ACC112 (cell line): ENCODE measurements around the gene GGTLC2.
"Not testable (repeated sequence)": the region's sequence is repeated elsewhere in the genome, so short reads cannot be mapped to it uniquely, and the experiment has no call there.

Experiments used
- H2AFZ ChIP-seq: fragments of 200-600 bp; sonication (generic); one replicate; pipeline ENCODE4 v1.6.0; 2017; ENCODE audit warnings: antibody characterized with exemption, low read length; ENCODE audit not compliant: unreplicated experiment
- H3K27ac ChIP-seq: fragments of 200-600 bp; sonication (generic); 2 replicates; pipeline ENCODE4 v1.5.1; 2014; ENCODE audit warnings: low read depth, mild to moderate bottlenecking, antibody characterized with exemption, low read length, moderate library complexity
- H3K27me3 ChIP-seq: fragments of 200-600 bp; sonication (generic); 2 replicates; pipeline ENCODE4 v1.6.1; 2014; ENCODE audit warnings: mild to moderate bottlenecking, antibody characterized with exemption, low read length, moderate library complexity, mixed read lengths; ENCODE audit not compliant: insufficient read depth
- H3K36me3 ChIP-seq: fragments of 200-600 bp; sonication (generic); 2 replicates; pipeline ENCODE4 v1.6.1; 2016; ENCODE audit warnings: mild to moderate bottlenecking, antibody characterized with exemption, low read length, moderate library complexity, mixed read lengths; ENCODE audit not compliant: insufficient read depth
- H3K4me1 ChIP-seq: fragments of 200-600 bp; sonication (generic); one replicate; pipeline ENCODE4 v1.6.1; 2016; ENCODE audit warnings: low read length, mixed read lengths; ENCODE audit not compliant: insufficient read depth, unreplicated experiment, control insufficient read depth
- H3K4me3 ChIP-seq: fragments of 200-600 bp; sonication (generic); 2 replicates; pipeline ENCODE4 v1.5.1; 2014; ENCODE audit warnings: mild to moderate bottlenecking, low read depth, low read length
- H3K79me2 ChIP-seq: fragments of 200-600 bp; sonication (generic); one replicate; pipeline ENCODE4 v1.6.0; 2016; ENCODE audit warnings: low read length; ENCODE audit not compliant: control insufficient read depth, unreplicated experiment, insufficient read depth

Gene GGTLC2

DNA sequence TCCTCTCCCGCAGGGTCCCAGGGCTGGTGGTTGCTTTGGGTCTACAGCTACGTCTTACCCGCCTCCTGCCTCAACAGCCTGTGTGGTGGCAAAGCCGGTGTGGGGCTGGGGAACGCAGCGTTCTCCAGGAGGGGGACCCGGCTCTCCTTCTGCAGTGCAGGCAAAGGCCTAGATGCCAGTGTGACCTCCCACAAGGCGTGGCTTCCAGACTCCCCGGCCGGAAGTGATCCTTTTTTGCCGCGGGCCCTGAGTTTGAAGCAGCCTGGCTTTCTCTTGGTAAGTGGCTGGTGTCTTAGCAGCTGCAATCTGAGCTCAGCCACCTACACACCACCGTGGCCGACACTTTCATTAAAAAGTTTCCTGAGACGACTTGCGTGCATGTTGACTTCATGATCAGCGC is 6.1 kb upstream of the GGTLC2 start:
- not testable (repeated sequence) for H3K79me2 ChIP-seq, H3K4me1 ChIP-seq, H3K36me3 ChIP-seq, H3K27me3 ChIP-seq, H3K4me3 ChIP-seq, H2AFZ ChIP-seq, H3K27ac ChIP-seq

DNA sequence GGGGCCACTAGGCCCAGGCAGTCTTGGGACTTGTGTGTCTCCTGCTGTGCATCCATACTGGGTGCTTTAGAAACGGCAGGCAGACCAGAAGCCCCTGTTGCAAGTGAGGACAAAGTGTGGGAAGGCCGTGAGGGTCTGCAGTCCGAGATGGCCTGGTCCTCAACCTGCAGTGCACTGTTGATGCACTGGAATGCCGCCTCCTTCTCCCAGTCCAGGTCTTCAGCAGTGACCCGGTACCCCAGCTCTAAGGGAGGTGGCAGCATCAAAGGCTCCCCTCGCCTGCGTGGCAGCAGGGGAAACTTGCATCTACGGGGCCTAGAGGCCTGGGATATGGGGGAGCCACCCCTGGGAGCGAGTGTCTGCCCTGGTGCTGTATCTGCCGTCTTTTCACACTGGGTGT is 2.2 kb upstream of the GGTLC2 start:
- H3K36me3 ChIP-seq, H3K79me2 ChIP-seq, H3K4me3 ChIP-seq, H3K4me1 ChIP-seq, H2AFZ ChIP-seq, H3K27me3 ChIP-seq, H3K27ac ChIP-seq: not testable (repeated sequence)

GRCh38 chr22:22645969-22646368 is 1.6 kb downstream of the GGTLC2 start:
- H3K36me3 ChIP-seq, H2AFZ ChIP-seq, H3K4me3 ChIP-seq, H3K27me3 ChIP-seq, H3K4me1 ChIP-seq, H3K27ac ChIP-seq, H3K79me2 ChIP-seq: not testable (repeated sequence)

DNA sequence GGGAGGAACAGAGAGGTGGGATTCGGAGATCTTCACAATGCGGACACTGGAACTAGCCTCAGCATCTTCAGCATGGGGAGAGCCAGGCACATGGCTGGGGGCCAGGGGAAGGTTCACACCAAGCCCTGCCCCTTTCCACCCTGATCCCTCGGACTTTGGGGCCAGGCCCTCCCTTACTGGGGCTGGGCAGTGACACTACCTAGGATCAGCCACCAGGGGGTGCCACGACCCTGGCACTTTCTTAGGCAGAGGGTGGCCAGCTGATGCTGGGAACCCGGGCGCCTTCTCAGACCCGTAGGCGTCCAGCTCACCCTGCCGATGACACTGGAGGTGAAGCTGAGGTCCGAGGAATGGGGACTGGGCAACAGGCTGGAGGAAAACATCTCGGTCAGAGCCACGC is 3.5 kb downstream of the GGTLC2 start:
- not testable (repeated sequence) for H3K4me3 ChIP-seq

DNA sequence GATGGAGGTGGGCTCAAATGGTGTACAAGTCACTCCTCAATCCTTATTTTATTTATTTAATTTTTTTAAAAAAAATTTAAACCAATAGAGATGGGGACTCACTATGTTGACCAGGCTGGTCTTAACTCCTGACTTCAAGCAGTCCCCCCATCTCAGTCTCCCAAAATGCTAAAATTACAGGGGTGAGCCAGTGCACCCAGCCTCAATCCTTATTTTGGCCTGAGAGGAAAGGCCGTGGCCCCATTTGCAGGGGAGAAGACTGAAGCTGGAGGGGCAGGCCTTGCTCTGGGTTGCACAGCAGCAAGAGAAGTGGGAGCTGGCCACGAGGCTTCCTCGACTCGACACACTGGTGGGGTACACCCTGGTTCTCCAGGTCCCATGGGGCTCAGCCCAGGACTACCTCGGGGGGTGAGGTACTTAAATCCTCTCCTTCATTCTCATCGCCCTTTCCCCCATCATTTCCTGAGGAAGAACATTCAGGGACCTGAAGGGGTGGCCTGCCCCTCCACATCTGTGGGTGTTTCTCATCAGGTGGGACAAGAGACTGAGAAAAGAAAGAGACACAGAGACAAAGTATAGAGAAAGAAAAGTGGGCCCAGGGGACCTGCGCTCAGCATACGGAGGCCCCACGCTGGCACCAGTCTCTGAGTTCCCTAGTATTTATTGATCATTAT is 4.6 kb downstream of the GGTLC2 start:
- not testable (repeated sequence) for H3K36me3 ChIP-seq

More for the DNA sequence above, 3.5 kb downstream of the GGTLC2 start:
- H3K36me3 ChIP-seq, H2AFZ ChIP-seq, H3K27ac ChIP-seq, H3K27me3 ChIP-seq, H3K4me1 ChIP-seq, H3K79me2 ChIP-seq: not testable (repeated sequence)

DNA sequence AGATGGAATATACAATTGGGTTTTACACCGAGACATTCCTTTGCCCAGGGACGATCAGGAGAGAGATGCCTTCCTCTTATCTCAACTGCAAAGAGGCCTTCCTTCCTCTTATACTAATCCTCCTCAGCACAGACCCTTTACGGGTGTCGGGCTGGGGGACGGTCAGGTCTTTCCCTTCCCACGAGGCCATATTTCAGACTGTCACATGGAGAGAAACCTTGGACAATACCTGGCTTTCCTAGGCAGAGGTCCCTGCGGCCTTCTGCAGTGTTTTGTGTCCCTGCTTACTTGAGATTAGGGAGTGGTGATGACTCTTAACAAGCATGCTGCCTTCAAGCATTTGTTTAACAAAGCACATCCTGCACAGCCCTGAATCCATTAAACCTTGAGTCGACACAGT is 5.3 kb downstream of the GGTLC2 start:
- H3K79me2 ChIP-seq, H2AFZ ChIP-seq, H3K4me1 ChIP-seq, H3K36me3 ChIP-seq, H3K4me3 ChIP-seq, H3K27me3 ChIP-seq, H3K27ac ChIP-seq: not testable (repeated sequence)

More for the DNA sequence above, 4.6 kb downstream of the GGTLC2 start:
- H3K79me2 ChIP-seq, H3K4me1 ChIP-seq, H3K27ac ChIP-seq, H3K4me3 ChIP-seq, H2AFZ ChIP-seq, H3K27me3 ChIP-seq: not testable (repeated sequence)

DNA sequence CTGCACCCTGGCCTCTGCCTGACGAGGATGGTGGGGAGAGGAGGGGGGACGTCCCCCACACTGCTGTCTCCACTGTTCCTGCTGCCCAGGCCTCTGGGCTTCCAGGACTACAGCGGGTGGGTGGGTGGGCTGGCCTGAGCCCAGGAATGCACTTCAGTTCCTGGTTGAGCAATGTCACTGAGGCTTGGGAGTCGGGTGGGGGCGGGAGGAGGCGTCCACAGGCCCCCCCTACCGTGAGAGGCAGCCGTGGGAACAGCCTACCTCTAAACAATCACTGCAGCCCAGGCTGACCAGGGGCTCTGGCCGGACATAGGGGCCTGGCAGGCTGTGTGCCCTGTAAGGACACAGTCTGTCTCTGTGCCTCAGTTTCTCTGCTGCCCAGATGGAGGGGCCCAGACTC is 6.0 kb downstream of the GGTLC2 start:
- not testable (repeated sequence) for H2AFZ ChIP-seq, H3K79me2 ChIP-seq, H3K4me3 ChIP-seq, H3K27me3 ChIP-seq, H3K27ac ChIP-seq, H3K4me1 ChIP-seq, H3K36me3 ChIP-seq

- not testable (repeated sequence) for H2AFZ ChIP-seq, H3K4me3 ChIP-seq, H3K27me3 ChIP-seq
These were observed 6.5 kb downstream of the GGTLC2 start for GRCh38 chr22:22650803-22651515.

DNA sequence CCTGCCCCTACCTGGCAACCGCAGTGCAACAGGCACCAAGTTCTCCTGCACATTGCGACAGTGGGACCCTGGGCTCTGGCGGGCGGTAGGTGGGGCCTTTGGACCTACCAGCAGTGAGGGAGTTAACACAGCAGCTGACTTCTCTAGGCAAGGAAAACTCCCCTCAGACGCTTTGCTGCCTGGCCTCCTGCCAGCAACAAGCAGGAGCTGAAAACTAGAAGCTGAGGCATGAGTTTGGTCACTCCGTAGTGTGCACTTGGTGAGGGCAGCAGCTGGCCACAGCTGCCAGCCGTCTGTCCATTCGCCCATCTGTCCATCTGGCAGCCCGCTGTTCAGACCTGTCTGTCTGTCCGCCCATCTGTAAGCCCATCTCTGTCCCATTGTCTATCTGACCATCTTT is 7.2 kb downstream of the GGTLC2 start:
- H3K36me3 ChIP-seq, H3K4me1 ChIP-seq, H3K27ac ChIP-seq, H3K79me2 ChIP-seq, H2AFZ ChIP-seq, H3K4me3 ChIP-seq, H3K27me3 ChIP-seq: not testable (repeated sequence)

More at GRCh38 chr22:22650803-22651515, 6.5 kb downstream of the GGTLC2 start:
- not testable (repeated sequence) for H3K79me2 ChIP-seq, H3K36me3 ChIP-seq, H3K27ac ChIP-seq, H3K4me1 ChIP-seq

GRCh38 chr22:22652102-22652501 is 7.7 kb downstream of the GGTLC2 start:
- H3K4me3 ChIP-seq, H3K79me2 ChIP-seq, H3K4me1 ChIP-seq, H2AFZ ChIP-seq, H3K27me3 ChIP-seq, H3K27ac ChIP-seq, H3K36me3 ChIP-seq: not testable (repeated sequence)

- H3K27me3 ChIP-seq, H3K79me2 ChIP-seq, H3K36me3 ChIP-seq, H3K27ac ChIP-seq, H3K4me1 ChIP-seq, H3K4me3 ChIP-seq, H2AFZ ChIP-seq: not testable (repeated sequence)
These were observed 8.2 kb downstream of the GGTLC2 start for GRCh38 chr22:22652573-22652972.
